Gastroesophageal sphincter (tissue), 3 donors: Measurements from ENCODE around the gene SUCLG2.

Source experiments
- EP300 ChIP-seq: sonication (generic); formaldehyde crosslinking; IDR thresholded peaks from one replicate; pipeline ENCODE4 v1.6.1; 2017; ENCODE audit warnings: antibody characterized with exemption, mild to moderate bottlenecking
- POLR2A ChIP-seq, 2 donors: fragments of 450-650 bp; IDR thresholded peaks; one replicate each; pipeline ENCODE4 v1.6.1; 2017; ENCODE audit warnings: antibody characterized with exemption in 2 of 2, mild to moderate bottlenecking in 2 of 2, moderate library complexity in 1 of 2
- POLR2AphosphoS5 ChIP-seq: sonication (generic); formaldehyde crosslinking; IDR thresholded peaks from one replicate; pipeline ENCODE4 v1.6.1; 2017; ENCODE audit warnings: antibody characterized with exemption
- TF ChIP-seq, protein P1 (sequence below), 4 experiments: fragments of 200-600 bp in 2 of 4; fragments of 450-650 bp in 2 of 4; sonication (generic) in 1 of 4; IDR thresholded peaks; one replicate each; pipeline ENCODE4 v1.5.1; 2017 to 2019; ENCODE audit warnings: antibody characterized with exemption in 4 of 4, mild to moderate bottlenecking in 2 of 4, moderate library complexity in 2 of 4

DNA sequence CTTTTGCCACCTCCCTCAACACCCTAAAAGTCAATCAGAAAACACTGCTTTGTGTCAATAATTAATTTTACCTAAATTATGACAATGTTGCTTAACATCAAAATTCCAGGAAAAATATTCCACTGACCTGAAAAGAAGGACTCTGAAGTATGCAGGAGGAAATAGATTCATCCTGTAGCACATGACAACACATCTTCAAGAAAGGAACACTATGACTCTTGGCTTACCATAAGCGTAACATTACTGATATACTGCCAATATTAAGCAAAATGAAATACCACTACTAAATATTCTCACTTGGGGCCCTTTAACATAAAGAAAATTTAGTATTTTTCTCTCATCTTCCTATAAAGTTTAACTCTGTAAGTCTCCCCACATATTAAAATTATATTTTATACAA, 9.6 kb downstream of the SUCLG2 start:
- TF ChIP-seq, protein P1, sequence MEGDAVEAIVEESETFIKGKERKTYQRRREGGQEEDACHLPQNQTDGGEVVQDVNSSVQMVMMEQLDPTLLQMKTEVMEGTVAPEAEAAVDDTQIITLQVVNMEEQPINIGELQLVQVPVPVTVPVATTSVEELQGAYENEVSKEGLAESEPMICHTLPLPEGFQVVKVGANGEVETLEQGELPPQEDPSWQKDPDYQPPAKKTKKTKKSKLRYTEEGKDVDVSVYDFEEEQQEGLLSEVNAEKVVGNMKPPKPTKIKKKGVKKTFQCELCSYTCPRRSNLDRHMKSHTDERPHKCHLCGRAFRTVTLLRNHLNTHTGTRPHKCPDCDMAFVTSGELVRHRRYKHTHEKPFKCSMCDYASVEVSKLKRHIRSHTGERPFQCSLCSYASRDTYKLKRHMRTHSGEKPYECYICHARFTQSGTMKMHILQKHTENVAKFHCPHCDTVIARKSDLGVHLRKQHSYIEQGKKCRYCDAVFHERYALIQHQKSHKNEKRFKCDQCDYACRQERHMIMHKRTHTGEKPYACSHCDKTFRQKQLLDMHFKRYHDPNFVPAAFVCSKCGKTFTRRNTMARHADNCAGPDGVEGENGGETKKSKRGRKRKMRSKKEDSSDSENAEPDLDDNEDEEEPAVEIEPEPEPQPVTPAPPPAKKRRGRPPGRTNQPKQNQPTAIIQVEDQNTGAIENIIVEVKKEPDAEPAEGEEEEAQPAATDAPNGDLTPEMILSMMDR (IDR thresholded peaks at IDR 0.05): no peak
- TF ChIP-seq POLR2A (IDR thresholded peaks at IDR 0.05) (no peak), EP300 (no peak), POLR2AphosphoS5 (no peak)
